Measurements from ENCODE around the gene NFAM1. TPM values are rescaled to one million over a fixed set of nuclear protein-coding genes. Genes with fewer than 3 reads are reported as not detected.

The NFAM1 gene
- total and polyA plus RNA-seq, 7 donors: 1.2 to 3.1 (median 2.3) TPM

DNA sequence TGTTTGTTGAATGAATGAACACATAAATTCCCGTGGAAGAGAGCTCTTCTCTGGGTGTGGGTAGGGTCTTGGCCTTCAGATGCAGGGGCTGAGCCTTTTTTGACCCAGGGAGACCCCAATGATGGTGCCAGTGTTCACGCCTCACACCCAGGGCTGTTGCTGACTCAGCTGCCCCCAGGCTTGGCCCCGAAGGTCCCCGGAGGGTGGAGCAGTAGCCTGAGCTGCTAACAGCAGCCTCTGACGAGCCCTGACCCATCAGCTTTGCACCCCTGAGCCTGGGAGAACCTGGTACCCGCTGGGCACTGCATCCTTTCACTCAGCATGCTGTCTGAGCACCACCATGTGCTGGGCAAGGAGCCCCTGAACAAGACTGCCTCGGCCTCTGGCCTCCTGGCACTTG is 23.9 kb downstream of the NFAM1 start:
- Histone ChIP-seq H3K4me1 (peaks cover 0 to 12% (median 10%) of the 10 kb centered on the region in 4 donors), H3K27me3 (no peaks in the 10 kb centered on the region), H3K4me3 (no peak overlapping the region), H3K36me3 (no peaks in the 10 kb centered on the region), H3K9me3 (no peaks in the 10 kb centered on the region), H3K27ac (no peak overlapping the region)
- DNase-seq: no peak
- WGBS, 2 donors: 83% methylated on average over 7 of the region's 7 CpGs
- intact Hi-C loops (cut with DNase I): no loop called here
- TF ChIP-seq POLR2AphosphoS5 (IDR thresholded peaks at IDR 0.05): no peak
- TF ChIP-seq EP300 (IDR thresholded peaks at IDR 0.05): no peak
- no peak for TF ChIP-seq POLR2A (IDR thresholded peaks at IDR 0.05)

- DNase-seq: no peak
- TF ChIP-seq POLR2A (IDR thresholded peaks at IDR 0.05) (no peak), POLR2AphosphoS5 (IDR thresholded peaks at IDR 0.05) (no peak), EP300 (IDR thresholded peaks at IDR 0.05) (no peak), CTCF (IDR thresholded peaks at IDR 0.05) (no peak)
- Histone ChIP-seq H3K9me3 (no peaks in the 10 kb centered on the region), H3K27me3 (no peaks in the 10 kb centered on the region), H3K4me3 (no peak overlapping the region), H3K4me1 (no peaks in the 10 kb centered on the region), H3K36me3 (no peaks in the 10 kb centered on the region), H3K27ac (no peak overlapping the region)
- 73% methylated on average over 9 of the region's 9 CpGs for WGBS, 2 donors
- intact Hi-C loops (cut with DNase I): no loop called here
These were observed 27.9 kb downstream of the NFAM1 start for GRCh38 chr22:42404266-42404665.

GRCh38 chr22:42401535-42402334 is 30.5 kb downstream of the NFAM1 start:
- H3K4me1 ChIP-seq: no peaks in the 10 kb centered on the region
- DNase-seq: no peak
- H3K36me3 ChIP-seq: no peaks in the 10 kb centered on the region
- 86 to 87% methylated on average over 19 of the region's 19 CpGs for WGBS, 2 donors
- no peak overlapping the region for H3K27ac ChIP-seq
- no peak for TF ChIP-seq POLR2A (IDR thresholded peaks at IDR 0.05)
- TF ChIP-seq POLR2AphosphoS5 (IDR thresholded peaks at IDR 0.05): no peak
- no peak for TF ChIP-seq CTCF (IDR thresholded peaks at IDR 0.05)
- no peak overlapping the region for H3K4me3 ChIP-seq
- H3K27me3 ChIP-seq: no peaks in the 10 kb centered on the region
- no peaks in the 10 kb centered on the region for H3K9me3 ChIP-seq
- intact Hi-C loops (cut with DNase I): no loop called here

DNA sequence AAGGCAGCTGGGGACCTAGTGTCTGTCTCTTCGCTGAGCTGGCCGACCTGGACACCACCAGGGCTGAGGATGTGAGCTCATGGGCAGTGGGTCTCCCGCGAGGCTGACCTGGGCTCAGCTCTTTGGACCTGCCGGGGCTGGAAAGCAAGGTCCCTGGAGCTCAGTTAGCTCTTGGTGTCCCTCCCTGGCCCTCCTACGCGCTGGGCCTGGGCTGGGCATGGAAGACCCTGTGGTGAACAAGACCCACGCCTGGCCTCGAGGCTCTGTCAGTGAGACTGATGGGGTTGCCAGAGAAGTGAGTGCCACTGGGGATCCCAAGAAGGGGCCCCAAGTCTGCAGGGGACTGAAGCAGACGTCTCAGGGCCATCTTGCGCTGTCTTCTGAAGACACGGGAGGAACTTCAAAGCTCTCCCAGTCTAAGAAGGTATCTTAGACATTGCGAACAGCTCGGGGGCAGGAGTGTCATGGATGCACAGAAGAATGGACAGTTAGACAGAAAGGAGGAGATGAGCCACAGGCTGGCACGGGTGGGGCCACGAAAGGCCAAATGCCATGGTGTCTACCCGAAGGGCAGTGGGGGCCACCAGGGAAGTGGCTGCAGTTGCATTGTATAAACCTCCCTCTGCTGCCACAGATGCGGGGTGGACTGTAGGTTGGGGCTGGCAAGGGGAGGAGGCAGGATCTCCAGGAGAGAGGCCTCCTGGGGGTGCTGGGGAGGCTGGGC is 31.2 kb downstream of the NFAM1 start:
- no peaks in the 10 kb centered on the region for H3K36me3 ChIP-seq
- WGBS, 2 donors: 90 to 94% methylated on average over 18 of the region's 18 CpGs
- no peaks in the 10 kb centered on the region for H3K9me3 ChIP-seq
- intact Hi-C loops (cut with DNase I): no loop called here
- H3K4me3 ChIP-seq: no peak overlapping the region
- no peaks in the 10 kb centered on the region for H3K4me1 ChIP-seq
- no peak overlapping the region for H3K27ac ChIP-seq
- DNase-seq: no peak
- TF ChIP-seq POLR2A (IDR thresholded peaks at IDR 0.05) (no peak), CTCF (IDR thresholded peaks at IDR 0.05) (no peak), POLR2AphosphoS5 (IDR thresholded peaks at IDR 0.05) (no peak), EP300 (IDR thresholded peaks at IDR 0.05) (no peak)
- H3K27me3 ChIP-seq: no peaks in the 10 kb centered on the region

All from sigmoid colon (tissue), 7 donors.